Mesendoderm (in vitro differentiated cells): ENCODE results near the gene CNNM2. TPM values are rescaled to one million over a fixed set of nuclear protein-coding genes. Genes with fewer than 3 reads are reported as not detected.

Source experiments
- DNase-seq: peaks from one replicate; pipeline ENCODE4 v3.0.0; 2013
- H2AK5ac ChIP-seq: 2 replicates; pipeline ENCODE4 v1.6.1; 2013; ENCODE audit warnings: low read length, inconsistent platforms
- H2BK120ac ChIP-seq: 2 replicates; pipeline ENCODE4 v1.6.1; 2013; ENCODE audit warnings: low read depth, mild to moderate bottlenecking, low read length, moderate library complexity, mixed read lengths
- H2BK15ac ChIP-seq: replicated peaks from 2 replicates; pipeline ENCODE4 v1.6.1; 2013; ENCODE audit warnings: low read depth, mild to moderate bottlenecking, moderate library complexity
- H2BK5ac ChIP-seq: 2 replicates; pipeline ENCODE4 v1.6.1; 2013; ENCODE audit warnings: low read length, inconsistent platforms
- H3K18ac ChIP-seq: 2 replicates; pipeline ENCODE4 v1.6.1; 2013; ENCODE audit warnings: mild to moderate bottlenecking, low read length, mixed read lengths
- H3K23ac ChIP-seq: one replicate; pipeline ENCODE4 v1.6.1; 2013; ENCODE audit warnings: low read length
- H3K27ac ChIP-seq: 2 replicates; pipeline ENCODE4 v1.5.1; 2013; ENCODE audit warnings: low read depth, mild to moderate bottlenecking, inconsistent platforms, low read length, moderate library complexity
- H3K27me3 ChIP-seq: 2 replicates; pipeline ENCODE4 v1.6.1; 2013; ENCODE audit warnings: low read length, control low read depth, mild to moderate bottlenecking, inconsistent platforms; ENCODE audit not compliant: insufficient read depth, poor library complexity
- H3K36me3 ChIP-seq: 2 replicates; pipeline ENCODE4 v1.6.1; 2013; ENCODE audit warnings: low read length, inconsistent platforms; ENCODE audit not compliant: control insufficient read depth, insufficient read depth
- H3K4ac ChIP-seq: one replicate; pipeline ENCODE4 v1.6.1; 2013; ENCODE audit warnings: low read depth, mild to moderate bottlenecking, low read length, moderate library complexity
- H3K4me1 ChIP-seq: 2 replicates; pipeline ENCODE4 v1.6.1; 2013; ENCODE audit warnings: low read depth, low read length, inconsistent platforms; ENCODE audit not compliant: control insufficient read depth
- H3K4me2 ChIP-seq: 2 replicates; pipeline ENCODE4 v1.6.1; 2013; ENCODE audit warnings: low read length
- H3K4me3 ChIP-seq: 2 replicates; pipeline ENCODE4 v1.5.1; 2013; ENCODE audit warnings: mild to moderate bottlenecking, low read length
- H3K56ac ChIP-seq: one replicate; pipeline ENCODE4 v1.6.1; 2013; ENCODE audit warnings: low read length
- H3K79me1 ChIP-seq: 2 replicates; pipeline ENCODE4 v1.6.1; 2013; ENCODE audit warnings: low read length, inconsistent platforms
- H3K79me2 ChIP-seq: 2 replicates; pipeline ENCODE4 v1.6.1; 2013; ENCODE audit warnings: mild to moderate bottlenecking, low read length; ENCODE audit not compliant: control insufficient read depth, insufficient read depth
- H3K9ac ChIP-seq: 2 replicates; pipeline ENCODE4 v1.6.1; 2013; ENCODE audit warnings: low read length, inconsistent platforms
- H4K5ac ChIP-seq: one replicate; pipeline ENCODE4 v1.6.1; 2013; ENCODE audit warnings: low read length
- H4K8ac ChIP-seq: one replicate; pipeline ENCODE4 v1.6.1; 2013; ENCODE audit warnings: low read depth, mild to moderate bottlenecking, control low read depth, low read length, moderate library complexity
- WGBS: extraction: QIAGEN DNeasy Blood & Tissue Kit; methylation state at CpG from one replicate; pipeline ENCODE4 v1.1.7; 2013; ENCODE audit warnings: low lambda C conversion rate, missing lambda C conversion rate; ENCODE audit not compliant: insufficient coverage; ENCODE audit errors: extremely low coverage; 5-methylcytosine and 5-hydroxymethylcytosine counted together
- polyA plus RNA-seq, 2 experiments: library from polyadenylated mRNA; stranded (reverse); fragments of 200-250 nt; gene quantifications; one replicate each; pipeline ENCODE4 v1.2.3, GENCODE V29; 2013

Gene CNNM2
- polyA plus RNA-seq (2013, experiment 1 of 2), result 4.1 TPM
- polyA plus RNA-seq (2013, experiment 2 of 2), result 4.2 TPM

GRCh38 chr10:102917962-102918816 lies at the start of gene CNNM2:
Gene CNNM2, plus strand, starts transcription at chr10:102918294. Its CDS starts 187 bp downstream, at chr10:102918481.
- Histone ChIP-seq H3K79me1 (no peaks in the 10 kb centered on the region), H4K5ac (no peak within 1 kb of the TSS), H2BK5ac (no peak within 1 kb of the TSS), H3K4me1 (peaks cover 6% of the 10 kb centered on the region), H3K18ac (no peak within 1 kb of the TSS), H3K4me2 (peak within 1 kb of the TSS; percentile 86), H2BK15ac (no peak within 1 kb of the TSS), H3K79me2 (no peaks in the 10 kb centered on the region), H2AK5ac (no peak within 1 kb of the TSS), H3K56ac (peak within 1 kb of the TSS; percentile 96), H3K36me3 (no peaks in the 10 kb centered on the region), H3K4me3 (peak within 1 kb of the TSS; percentile 94), H3K23ac (peak within 1 kb of the TSS; percentile 94), H4K8ac (no peak within 1 kb of the TSS), H3K9ac (peak within 1 kb of the TSS; percentile 82), H2BK120ac (no peak within 1 kb of the TSS), H3K27ac (no peak within 1 kb of the TSS), H3K4ac (no peak within 1 kb of the TSS), H3K27me3 (no peaks in the 10 kb centered on the region)
- DNase-seq, result peak; percentile 100
- WGBS, result no CpG with 5 or more reads among the region's 80 CpGs

GRCh38 chr10:102868911-102869257 lies 49.2 kb upstream of the CNNM2 start:
- Histone ChIP-seq H3K4ac (no peak overlapping the region), H3K4me1 (no peaks in the 10 kb centered on the region), H4K8ac (no peak overlapping the region), H3K79me2 (no peaks in the 10 kb centered on the region), H2BK15ac (no peak overlapping the region), H3K27ac (no peak overlapping the region), H3K79me1 (no peaks in the 10 kb centered on the region), H3K56ac (peak overlapping the region; percentile 58), H3K4me2 (peak overlapping the region; percentile 4), H2BK120ac (no peak overlapping the region), H3K9ac (peak overlapping the region; percentile 47), H3K23ac (no peak overlapping the region), H3K27me3 (no peaks in the 10 kb centered on the region), H3K36me3 (no peaks in the 10 kb centered on the region), H3K4me3 (peak overlapping the region; percentile 11), H2BK5ac (no peak overlapping the region), H2AK5ac (no peak overlapping the region), H4K5ac (no peak overlapping the region), H3K18ac (no peak overlapping the region)
- peak; percentile 11 for DNase-seq
- WGBS, result no CpG with 5 or more reads among the region's 5 CpGs

GRCh38 chr10:102869258-102870198 lies 48.6 kb upstream of the CNNM2 start, which contains the start of gene AS3MT:
Gene AS3MT, plus strand, starts transcription at chr10:102869470. Its CDS starts 123 bp downstream, at chr10:102869593.
- H3K4me3 ChIP-seq, result peak within 1 kb of the TSS; percentile 11
- no CpG with 5 or more reads among the region's 63 CpGs for WGBS
- H2BK15ac ChIP-seq, result no peak within 1 kb of the TSS
- H2BK5ac ChIP-seq, result no peak within 1 kb of the TSS
- no peaks in the 10 kb centered on the region for H3K79me2 ChIP-seq
- H2AK5ac ChIP-seq, result no peak within 1 kb of the TSS
- no peak within 1 kb of the TSS for H4K5ac ChIP-seq
- peak within 1 kb of the TSS; percentile 56 for H3K9ac ChIP-seq
- H3K23ac ChIP-seq, result no peak within 1 kb of the TSS
- H2BK120ac ChIP-seq, result no peak within 1 kb of the TSS
- H3K27ac ChIP-seq, result no peak within 1 kb of the TSS
- H4K8ac ChIP-seq, result no peak within 1 kb of the TSS
- no peaks in the 10 kb centered on the region for H3K4me1 ChIP-seq
- no peaks in the 10 kb centered on the region for H3K79me1 ChIP-seq
- peak within 1 kb of the TSS; percentile 83 for H3K56ac ChIP-seq
- H3K27me3 ChIP-seq, result no peaks in the 10 kb centered on the region
- H3K36me3 ChIP-seq, result no peaks in the 10 kb centered on the region
- DNase-seq, result peak; percentile 80
- peak within 1 kb of the TSS; percentile 19 for H3K4me2 ChIP-seq
- no peak within 1 kb of the TSS for H3K18ac ChIP-seq
- H3K4ac ChIP-seq, result no peak within 1 kb of the TSS

- H4K8ac ChIP-seq, result no peak overlapping the region
- H3K36me3 ChIP-seq, result no peaks in the 10 kb centered on the region
- no peak overlapping the region for H3K27ac ChIP-seq
- no peak overlapping the region for H2BK120ac ChIP-seq
- no peak overlapping the region for H2AK5ac ChIP-seq
- peak overlapping the region; percentile 19 for H3K4me2 ChIP-seq
- H2BK15ac ChIP-seq, result no peak overlapping the region
- H3K18ac ChIP-seq, result no peak overlapping the region
- H3K79me1 ChIP-seq, result no peaks in the 10 kb centered on the region
- H3K9ac ChIP-seq, result peak overlapping the region; percentile 56
- H2BK5ac ChIP-seq, result no peak overlapping the region
- WGBS, result no CpG with 5 or more reads among the region's 10 CpGs
- no peaks in the 10 kb centered on the region for H3K79me2 ChIP-seq
- no peak overlapping the region for H3K23ac ChIP-seq
- H3K27me3 ChIP-seq, result no peaks in the 10 kb centered on the region
- peak overlapping the region; percentile 83 for H3K56ac ChIP-seq
- H4K5ac ChIP-seq, result no peak overlapping the region
- H3K4ac ChIP-seq, result no peak overlapping the region
- DNase-seq, result no peak
- H3K4me1 ChIP-seq, result no peaks in the 10 kb centered on the region
- H3K4me3 ChIP-seq, result no peak overlapping the region
These were observed 47.9 kb upstream of the CNNM2 start for GRCh38 chr10:102870221-102870620.

GRCh38 chr10:102872163-102872562 lies 45.9 kb upstream of the CNNM2 start:
- no peaks in the 10 kb centered on the region for H3K79me1 ChIP-seq
- H3K4ac ChIP-seq, result no peak overlapping the region
- H4K5ac ChIP-seq, result no peak overlapping the region

More at GRCh38 chr10:102872163-102872562, 45.9 kb upstream of the CNNM2 start:
- H2BK120ac ChIP-seq, result no peak overlapping the region
- no peak overlapping the region for H3K56ac ChIP-seq
- WGBS, result 100% methylated on average over 1 of the region's 4 CpGs
- H3K4me3 ChIP-seq, result no peak overlapping the region
- no peak overlapping the region for H2BK15ac ChIP-seq
- H3K79me2 ChIP-seq, result no peaks in the 10 kb centered on the region
- no peak overlapping the region for H2AK5ac ChIP-seq
- H4K8ac ChIP-seq, result no peak overlapping the region
- DNase-seq, result no peak
- no peak overlapping the region for H3K27ac ChIP-seq
- H3K23ac ChIP-seq, result no peak overlapping the region
- H2BK5ac ChIP-seq, result no peak overlapping the region
- no peaks in the 10 kb centered on the region for H3K36me3 ChIP-seq
- H3K4me2 ChIP-seq, result no peak overlapping the region
- no peak overlapping the region for H3K9ac ChIP-seq
- no peaks in the 10 kb centered on the region for H3K27me3 ChIP-seq
- no peaks in the 10 kb centered on the region for H3K4me1 ChIP-seq
- H3K18ac ChIP-seq, result no peak overlapping the region
